ENCODE data around the gene CDK5.

DNA sequence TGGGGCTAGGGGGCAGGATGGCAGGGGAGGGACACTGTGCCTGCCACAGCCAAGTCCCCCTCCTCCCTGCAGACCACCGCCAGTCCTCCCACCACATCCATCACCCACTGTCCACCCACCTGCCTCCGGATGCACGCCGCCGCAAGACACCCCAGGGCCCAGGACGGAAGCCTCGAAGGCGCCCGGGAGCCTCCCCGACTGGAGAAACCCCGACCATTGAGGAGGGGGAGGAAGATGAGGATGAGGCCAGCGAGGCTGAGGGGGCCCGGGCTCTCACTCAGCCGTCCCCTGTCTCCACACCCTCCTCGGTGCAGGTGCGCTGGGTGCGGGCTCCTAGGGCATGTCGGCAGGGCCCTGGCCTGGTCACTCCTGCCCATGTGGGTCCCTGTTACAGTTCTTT is 6.8 kb upstream of the CDK5 start:
- TF ChIP-seq, protein P1, sequence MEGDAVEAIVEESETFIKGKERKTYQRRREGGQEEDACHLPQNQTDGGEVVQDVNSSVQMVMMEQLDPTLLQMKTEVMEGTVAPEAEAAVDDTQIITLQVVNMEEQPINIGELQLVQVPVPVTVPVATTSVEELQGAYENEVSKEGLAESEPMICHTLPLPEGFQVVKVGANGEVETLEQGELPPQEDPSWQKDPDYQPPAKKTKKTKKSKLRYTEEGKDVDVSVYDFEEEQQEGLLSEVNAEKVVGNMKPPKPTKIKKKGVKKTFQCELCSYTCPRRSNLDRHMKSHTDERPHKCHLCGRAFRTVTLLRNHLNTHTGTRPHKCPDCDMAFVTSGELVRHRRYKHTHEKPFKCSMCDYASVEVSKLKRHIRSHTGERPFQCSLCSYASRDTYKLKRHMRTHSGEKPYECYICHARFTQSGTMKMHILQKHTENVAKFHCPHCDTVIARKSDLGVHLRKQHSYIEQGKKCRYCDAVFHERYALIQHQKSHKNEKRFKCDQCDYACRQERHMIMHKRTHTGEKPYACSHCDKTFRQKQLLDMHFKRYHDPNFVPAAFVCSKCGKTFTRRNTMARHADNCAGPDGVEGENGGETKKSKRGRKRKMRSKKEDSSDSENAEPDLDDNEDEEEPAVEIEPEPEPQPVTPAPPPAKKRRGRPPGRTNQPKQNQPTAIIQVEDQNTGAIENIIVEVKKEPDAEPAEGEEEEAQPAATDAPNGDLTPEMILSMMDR (IDR thresholded peaks at IDR 0.05; ENCODE audit: insufficient read depth, low read length) = no peak
- no peak for TF ChIP-seq POLR2AphosphoS5 (IDR thresholded peaks at IDR 0.05; ENCODE audit: low read depth)

Data from HL-60 (cell line).